K562 (cell line): ENCODE measurements around the gene LY6G6C. TPM values are rescaled to one million over a fixed set of nuclear protein-coding genes. Genes with fewer than 3 reads are reported as not detected.

Experiments
- ARHGAP35 ChIP-seq: fragments of 450-650 bp; IDR thresholded peaks from 2 replicates; pipeline ENCODE4 v1.6.1; 2018; ENCODE audit not compliant: partially characterized antibody
- BRD4 ChIP-seq: fragments of 200-600 bp; sonication (generic); IDR thresholded peaks from 2 replicates; pipeline ENCODE4 v1.6.1; 2017; ENCODE audit warnings: inconsistent platforms
- CCNT2 ChIP-seq: IDR thresholded peaks from 2 replicates; pipeline ENCODE4 v1.6.1; 2011; ENCODE audit warnings: borderline replicate concordance, low read depth, mild to moderate bottlenecking, moderate library complexity, mixed read lengths, low read length; ENCODE audit not compliant: insufficient read length; ENCODE audit errors: extremely low read depth
- EP300 ChIP-seq: IDR thresholded peaks from 2 replicates; pipeline ENCODE4 v1.6.1; 2012; ENCODE audit warnings: low read length, improper control_type of control experiment
- GABPB1 ChIP-seq: sonication (generic); formaldehyde crosslinking; IDR thresholded peaks from 2 replicates; pipeline ENCODE4 v1.8.0; 2022; ENCODE audit warnings: mild to moderate bottlenecking, missing genetic modification reagents
- HMBOX1 ChIP-seq: sonication (generic); IDR thresholded peaks from 2 replicates; pipeline ENCODE4 v1.6.1; 2016
- HSF4 ChIP-seq: fragments of 250-450 bp; sonication (Bioruptor Pico); IDR thresholded peaks from 2 replicates; pipeline ENCODE4 v2.1.2; 2022; ENCODE audit warnings: mild to moderate bottlenecking, moderate library complexity, borderline replicate concordance
- ILF3 ChIP-seq: fragments of 450-650 bp; IDR thresholded peaks from 2 replicates; pipeline ENCODE4 v1.6.1; 2018; ENCODE audit warnings: antibody characterized with exemption, mild to moderate bottlenecking, moderate library complexity, borderline replicate concordance
- MNT ChIP-seq, 2 experiments: fragments of 450-650 bp; conservative IDR thresholded peaks; 2 replicates each; pipeline ENCODE4 v1.6.1; 2017; ENCODE audit warnings: mild to moderate bottlenecking in 2 of 2, moderate library complexity in 2 of 2
- MTA3 ChIP-seq: fragments of 450-650 bp; formaldehyde crosslinking; IDR thresholded peaks from 2 replicates; pipeline ENCODE4 v1.6.1; 2017; ENCODE audit warnings: mild to moderate bottlenecking, borderline replicate concordance
- MYBL2 ChIP-seq, 2 experiments: fragments of 450-650 bp in 1 of 2; sonication (generic) in 1 of 2; formaldehyde crosslinking in 1 of 2; IDR thresholded peaks; 2 replicates each; pipeline versions ENCODE4 v1.6.1 to v1.8.1; 2017 to 2022; ENCODE audit warnings: borderline replicate concordance in 1 of 2, inconsistent platforms in 1 of 2, low read depth in 1 of 2, mild to moderate bottlenecking in 1 of 2, missing genetic modification reagents in 1 of 2, moderate library complexity in 1 of 2
- NRF1 ChIP-seq, 2 experiments: fragments of 450-650 bp; IDR thresholded peaks in 1 of 2; conservative IDR thresholded peaks in 1 of 2; 2 replicates each; pipeline ENCODE4 v1.6.1; 2014; ENCODE audit warnings: mild to moderate bottlenecking in 2 of 2
- PATZ1 ChIP-seq: fragments of 250-450 bp; sonication (Bioruptor Pico); IDR thresholded peaks from 2 replicates; pipeline ENCODE4 v1.5.0; 2020; ENCODE audit warnings: mild to moderate bottlenecking, borderline replicate concordance
- RBFOX2 ChIP-seq: fragments of 200-400 bp; formaldehyde crosslinking; IDR thresholded peaks from 2 replicates; pipeline ENCODE4 v1.6.1; 2017; ENCODE audit warnings: low read depth, mild to moderate bottlenecking, low read length, moderate library complexity
- RUNX1 ChIP-seq: sonication (generic); IDR thresholded peaks from 2 replicates; pipeline ENCODE4 v1.6.1; 2016; ENCODE audit warnings: antibody characterized with exemption, low read depth
- SMAD4 ChIP-seq: fragments of 250-450 bp; sonication (Bioruptor Pico); conservative IDR thresholded peaks from 2 replicates; pipeline ENCODE4 v1.8.0; 2021; ENCODE audit warnings: inconsistent platforms, mild to moderate bottlenecking, moderate library complexity
- SNAPC5 ChIP-seq: fragments of 250-450 bp; sonication (Bioruptor Pico); IDR thresholded peaks from 2 replicates; pipeline ENCODE4 v1.8.0; 2021; ENCODE audit warnings: moderate library complexity, mild to moderate bottlenecking, inconsistent platforms
- ZNF124 ChIP-seq: sonication (generic); formaldehyde crosslinking; IDR thresholded peaks from 2 replicates; pipeline ENCODE4 v1.8.1; 2022; ENCODE audit warnings: missing genetic modification reagents
- ZNF140 ChIP-seq: fragments of 250-450 bp; sonication (Bioruptor Pico); IDR thresholded peaks from 2 replicates; pipeline ENCODE4 v1.8.0; 2021; ENCODE audit warnings: moderate library complexity, mild to moderate bottlenecking, inconsistent platforms
- ZNF146 ChIP-seq: IDR thresholded peaks from one replicate; pipeline ENCODE4 v1.6.1; 2018; ENCODE audit warnings: missing compliant biosample characterization; ENCODE audit not compliant: unreplicated experiment
- ZNF445 ChIP-seq: fragments of 250-450 bp; sonication (Bioruptor Pico); IDR thresholded peaks from 2 replicates; pipeline ENCODE4 v1.4.0; 2020; ENCODE audit warnings: low read depth, mild to moderate bottlenecking, moderate library complexity
- ZNF764 ChIP-seq: fragments of 250-450 bp; sonication (Bioruptor Pico); IDR thresholded peaks from 2 replicates; pipeline ENCODE4 v1.4.0; 2020; ENCODE audit warnings: low read depth, mild to moderate bottlenecking, moderate library complexity
- ZNF79 ChIP-seq: fragments of 250-450 bp; sonication (Bioruptor Pico); IDR thresholded peaks from 2 replicates; pipeline ENCODE4 v1.4.0; 2020; ENCODE audit warnings: low read depth, mild to moderate bottlenecking, moderate library complexity
- polyA plus RNA-seq, 8 experiments: library from polyadenylated mRNA; depleted of rRNA in 4 of 8; stranded (reverse) in 5 of 8; unstranded in 3 of 8; fragments of >200 nt; fragmentation: Nextera tagmentation in 2 of 8; fragmentation: Illumina TruSeq in 1 of 8; extraction: Ambion mirVana in 2 of 8; extraction: Trizol in 1 of 8; gene quantifications; 2 replicates each; pipeline versions ENCODE4 v1.2.1 to v1.2.3, GENCODE V29; 2011 to 2014; ENCODE audit warnings: inconsistent platforms in 1 of 8, missing spikeins in 1 of 8
- total RNA-seq, 7 experiments: library from RNA; depleted of rRNA in 6 of 7; stranded (reverse); fragments of >200 nt in 6 of 7; fragmentation: Illumina TruSeq in 2 of 7; extraction: Trizol in 2 of 7; gene quantifications; 2 replicates each; pipeline versions ENCODE4 v1.2.1 to v1.2.3, GENCODE V29; 2011 to 2021; ENCODE audit warnings: low replicate concordance in 1 of 7

Gene LY6G6C
- total and polyA plus RNA-seq, 9 of the 15 experiments (the other 6 are each of a cell fraction or from before 2014, with no cell fraction given): 0.06 to 0.20 TPM; not detected in 7

GRCh38 chr6:31750411-31751022 lies 29.0 kb upstream of the LY6G6C start (continued):
- no peak for TF ChIP-seq RUNX1
- 0 out of 2 replicates have a peak, but pooled peaks have one; percentile 5 for TF ChIP-seq RBFOX2
- peak; percentile 60 for TF ChIP-seq MYBL2 (IDR thresholded peaks at IDR 0.05; ENCODE audit: low read depth)
- no peak for TF ChIP-seq MYBL2 (CRISPR knock-in tag; IDR thresholded peaks at IDR 0.05; ENCODE audit: borderline replicate concordance)
- TF ChIP-seq ZNF445 (CRISPR knock-in tag): no peak
- TF ChIP-seq PATZ1: no peak
- no peak for TF ChIP-seq BRD4
- no peak for TF ChIP-seq ZNF146 (CRISPR knock-in tag)
- TF ChIP-seq GABPB1 (CRISPR knock-in tag): no peak
- no peak for TF ChIP-seq CCNT2
- no peak for TF ChIP-seq HSF4 (CRISPR knock-in tag)
- TF ChIP-seq NRF1 (conservative IDR thresholded peaks at IDR 0.05 in 1 of 2, IDR thresholded peaks at IDR 0.05 in 1 of 2): peak; percentile 48 to 62; a peak in 3 of 4 replicates
- peak; percentile 56; the same call in 1 of the 2 replicates for TF ChIP-seq MTA3
- peak in 1 of 2 experiments; percentile 51; a peak in 1 of 4 replicates for TF ChIP-seq MNT (conservative IDR thresholded peaks at IDR 0.05)
- peak; percentile 79 for TF ChIP-seq HMBOX1
- TF ChIP-seq ZNF764 (CRISPR knock-in tag): no peak
- TF ChIP-seq ZNF140 (CRISPR knock-in tag): no peak
- TF ChIP-seq SMAD4 (CRISPR knock-in tag): 0 out of 2 replicates have a peak, but pooled peaks have one; percentile 34
- no peak for TF ChIP-seq ZNF124
- TF ChIP-seq EP300: peak; percentile 14; the same call in 1 of the 2 replicates
- TF ChIP-seq ILF3: no peak
- TF ChIP-seq ZNF79: no peak
- TF ChIP-seq ARHGAP35: no peak
- no peak for TF ChIP-seq SNAPC5
